Measurements from ENCODE around the gene TSHZ2.

TSHZ2 gene

GRCh38 chr20:53191957-53192356 is 219.8 kb downstream of the TSHZ2 start:
- Histone ChIP-seq H3K27me3 (ENCODE audit: insufficient read depth, low read length) (no peaks in the 10 kb centered on the region), H3K9me3 (ENCODE audit: insufficient read depth, low read depth, low read length) (no peaks in the 10 kb centered on the region), H3K4me3 (ENCODE audit: low read length) (no peak overlapping the region), H3K9ac (ENCODE audit: low read depth, low read length) (no peak overlapping the region), H3K4me1 (ENCODE audit: insufficient read depth, low read length) (0 out of 2 replicates have a peak, but pooled peaks cover 8% of the 10 kb centered on the region), H3K36me3 (ENCODE audit: insufficient read depth, low read length) (no peaks in the 10 kb centered on the region), H3K27ac (ENCODE audit: low read depth, low read length) (no peak overlapping the region)
- WGBS = 89% methylated on average over 2 of the region's 2 CpGs

- 0 out of 2 replicates have a peak, but pooled peaks cover 6% of the 10 kb centered on the region for H3K4me1 ChIP-seq (ENCODE audit: insufficient read depth, low read length)
- no peak overlapping the region for H3K4me3 ChIP-seq (ENCODE audit: low read length)
- no peak overlapping the region for H3K9ac ChIP-seq (ENCODE audit: low read depth, low read length)
- 94% methylated on average over 9 of the region's 11 CpGs for WGBS
- H3K27me3 ChIP-seq (ENCODE audit: insufficient read depth, low read length) = no peaks in the 10 kb centered on the region
- H3K27ac ChIP-seq (ENCODE audit: low read depth, low read length) = no peak overlapping the region
- H3K9me3 ChIP-seq (ENCODE audit: insufficient read depth, low read depth, low read length) = no peaks in the 10 kb centered on the region
- no peaks in the 10 kb centered on the region for H3K36me3 ChIP-seq (ENCODE audit: insufficient read depth, low read length)
Measured at GRCh38 chr20:53194306-53195290, 222.4 kb downstream of the TSHZ2 start.

GRCh38 chr20:53195876-53196610 is 223.9 kb downstream of the TSHZ2 start:
- no peaks in the 10 kb centered on the region for H3K9me3 ChIP-seq (ENCODE audit: insufficient read depth, low read depth, low read length)
- H3K36me3 ChIP-seq (ENCODE audit: insufficient read depth, low read length) = no peaks in the 10 kb centered on the region
- no peaks in the 10 kb centered on the region for H3K27me3 ChIP-seq (ENCODE audit: insufficient read depth, low read length)
- no peak overlapping the region for H3K4me3 ChIP-seq (ENCODE audit: low read length)
- H3K4me1 ChIP-seq (ENCODE audit: insufficient read depth, low read length) = 0 out of 2 replicates have a peak, but pooled peaks cover 2% of the 10 kb centered on the region
- H3K27ac ChIP-seq (ENCODE audit: low read depth, low read length) = no peak overlapping the region
- no peak overlapping the region for H3K9ac ChIP-seq (ENCODE audit: low read depth, low read length)
- 93% methylated on average over 15 of the region's 16 CpGs for WGBS

- no peak overlapping the region for H3K4me3 ChIP-seq (ENCODE audit: low read length)
- H3K27ac ChIP-seq (ENCODE audit: low read depth, low read length) = no peak overlapping the region
- no peak overlapping the region for H3K9ac ChIP-seq (ENCODE audit: low read depth, low read length)
- H3K27me3 ChIP-seq (ENCODE audit: insufficient read depth, low read length) = no peaks in the 10 kb centered on the region
- H3K36me3 ChIP-seq (ENCODE audit: insufficient read depth, low read length) = no peaks in the 10 kb centered on the region
- WGBS = 94% methylated on average over 6 of the region's 6 CpGs
- peaks cover 3% of the 10 kb centered on the region; the same call in 1 of the 2 replicates for H3K4me1 ChIP-seq (ENCODE audit: insufficient read depth, low read length)
- H3K9me3 ChIP-seq (ENCODE audit: insufficient read depth, low read depth, low read length) = no peaks in the 10 kb centered on the region
Measured at GRCh38 chr20:53201588-53201987, 229.4 kb downstream of the TSHZ2 start.

GRCh38 chr20:53202777-53203176 is 230.6 kb downstream of the TSHZ2 start:
- Histone ChIP-seq H3K27ac (ENCODE audit: low read depth, low read length) (no peak overlapping the region), H3K27me3 (ENCODE audit: insufficient read depth, low read length) (no peaks in the 10 kb centered on the region), H3K9ac (ENCODE audit: low read depth, low read length) (no peak overlapping the region), H3K4me1 (ENCODE audit: insufficient read depth, low read length) (peaks cover 3% of the 10 kb centered on the region; the same call in 1 of the 2 replicates), H3K9me3 (ENCODE audit: insufficient read depth, low read depth, low read length) (no peaks in the 10 kb centered on the region), H3K4me3 (ENCODE audit: low read length) (no peak overlapping the region), H3K36me3 (ENCODE audit: insufficient read depth, low read length) (no peaks in the 10 kb centered on the region)
- 93% methylated on average over 3 of the region's 3 CpGs for WGBS

GRCh38 chr20:53205046-53205445 is 232.9 kb downstream of the TSHZ2 start:
- 97% methylated on average over 5 of the region's 5 CpGs for WGBS
- Histone ChIP-seq H3K9me3 (ENCODE audit: insufficient read depth, low read depth, low read length) (no peaks in the 10 kb centered on the region), H3K27me3 (ENCODE audit: insufficient read depth, low read length) (no peaks in the 10 kb centered on the region), H3K4me3 (ENCODE audit: low read length) (no peak overlapping the region), H3K4me1 (ENCODE audit: insufficient read depth, low read length) (peaks cover 16% of the 10 kb centered on the region), H3K27ac (ENCODE audit: low read depth, low read length) (no peak overlapping the region), H3K36me3 (ENCODE audit: insufficient read depth, low read length) (no peaks in the 10 kb centered on the region), H3K9ac (ENCODE audit: low read depth, low read length) (no peak overlapping the region)

- Histone ChIP-seq H3K27ac (ENCODE audit: low read depth, low read length) (no peak overlapping the region), H3K4me3 (ENCODE audit: low read length) (no peak overlapping the region), H3K4me1 (ENCODE audit: insufficient read depth, low read length) (peaks cover 13% of the 10 kb centered on the region), H3K9ac (ENCODE audit: low read depth, low read length) (no peak overlapping the region), H3K9me3 (ENCODE audit: insufficient read depth, low read depth, low read length) (no peaks in the 10 kb centered on the region), H3K27me3 (ENCODE audit: insufficient read depth, low read length) (no peaks in the 10 kb centered on the region), H3K36me3 (ENCODE audit: insufficient read depth, low read length) (no peaks in the 10 kb centered on the region)
- 84% methylated on average over 11 of the region's 11 CpGs for WGBS
Measured at GRCh38 chr20:53208110-53208832, 236.1 kb downstream of the TSHZ2 start.

GRCh38 chr20:53210041-53210440 is 237.9 kb downstream of the TSHZ2 start:
- no peak overlapping the region for H3K4me3 ChIP-seq (ENCODE audit: low read length)
- no peaks in the 10 kb centered on the region for H3K36me3 ChIP-seq (ENCODE audit: insufficient read depth, low read length)
- no peak overlapping the region for H3K27ac ChIP-seq (ENCODE audit: low read depth, low read length)
- no peaks in the 10 kb centered on the region for H3K27me3 ChIP-seq (ENCODE audit: insufficient read depth, low read length)
- H3K4me1 ChIP-seq (ENCODE audit: insufficient read depth, low read length) = peaks cover 13% of the 10 kb centered on the region
- H3K9ac ChIP-seq (ENCODE audit: low read depth, low read length) = no peak overlapping the region
- WGBS = 90% methylated on average over 13 of the region's 13 CpGs
- H3K9me3 ChIP-seq (ENCODE audit: insufficient read depth, low read depth, low read length) = no peaks in the 10 kb centered on the region

GRCh38 chr20:53210931-53211330 is 238.8 kb downstream of the TSHZ2 start:
- Histone ChIP-seq H3K4me3 (ENCODE audit: low read length) (no peak overlapping the region), H3K27me3 (ENCODE audit: insufficient read depth, low read length) (no peaks in the 10 kb centered on the region), H3K9me3 (ENCODE audit: insufficient read depth, low read depth, low read length) (no peaks in the 10 kb centered on the region), H3K36me3 (ENCODE audit: insufficient read depth, low read length) (no peaks in the 10 kb centered on the region), H3K4me1 (ENCODE audit: insufficient read depth, low read length) (peaks cover 13% of the 10 kb centered on the region), H3K27ac (ENCODE audit: low read depth, low read length) (no peak overlapping the region), H3K9ac (ENCODE audit: low read depth, low read length) (no peak overlapping the region)
- WGBS = 93% methylated on average over 3 of the region's 3 CpGs

- Histone ChIP-seq H3K9me3 (ENCODE audit: insufficient read depth, low read depth, low read length) (no peaks in the 10 kb centered on the region), H3K4me3 (ENCODE audit: low read length) (no peak overlapping the region), H3K4me1 (ENCODE audit: insufficient read depth, low read length) (peaks cover 16% of the 10 kb centered on the region), H3K36me3 (ENCODE audit: insufficient read depth, low read length) (no peaks in the 10 kb centered on the region), H3K27me3 (ENCODE audit: insufficient read depth, low read length) (peaks cover 7% of the 10 kb centered on the region; the same call in 1 of the 2 replicates), H3K27ac (ENCODE audit: low read depth, low read length) (no peak overlapping the region), H3K9ac (ENCODE audit: low read depth, low read length) (no peak overlapping the region)
- 92% methylated on average over 5 of the region's 5 CpGs for WGBS
Measured at GRCh38 chr20:53212018-53212417, 239.9 kb downstream of the TSHZ2 start.
